Renal pelvis (tissue), 4 donors: ENCODE measurements around the gene PLTP. TPM values are rescaled to one million over a fixed set of nuclear protein-coding genes. Genes with fewer than 3 reads are reported as not detected.
"Not testable (repeated sequence)": the region's sequence is repeated elsewhere in the genome, so short reads cannot be mapped to it uniquely, and the experiment has no call there.

Source experiments
- DNase-seq: peaks from one replicate; pipeline ENCODE4 v3.0.0-alpha.2; 2013
- polyA plus RNA-seq, 3 donors: library from polyadenylated mRNA; unstranded; fragments of 120-200 nt; gene quantifications; one replicate each; pipeline ENCODE4 v1.2.1, GENCODE V29; 2013; ENCODE audit not compliant: insufficient read length in 3 of 3

PLTP gene
- polyA plus RNA-seq, 3 donors = 140 to 161 (median 155) TPM

DNA sequence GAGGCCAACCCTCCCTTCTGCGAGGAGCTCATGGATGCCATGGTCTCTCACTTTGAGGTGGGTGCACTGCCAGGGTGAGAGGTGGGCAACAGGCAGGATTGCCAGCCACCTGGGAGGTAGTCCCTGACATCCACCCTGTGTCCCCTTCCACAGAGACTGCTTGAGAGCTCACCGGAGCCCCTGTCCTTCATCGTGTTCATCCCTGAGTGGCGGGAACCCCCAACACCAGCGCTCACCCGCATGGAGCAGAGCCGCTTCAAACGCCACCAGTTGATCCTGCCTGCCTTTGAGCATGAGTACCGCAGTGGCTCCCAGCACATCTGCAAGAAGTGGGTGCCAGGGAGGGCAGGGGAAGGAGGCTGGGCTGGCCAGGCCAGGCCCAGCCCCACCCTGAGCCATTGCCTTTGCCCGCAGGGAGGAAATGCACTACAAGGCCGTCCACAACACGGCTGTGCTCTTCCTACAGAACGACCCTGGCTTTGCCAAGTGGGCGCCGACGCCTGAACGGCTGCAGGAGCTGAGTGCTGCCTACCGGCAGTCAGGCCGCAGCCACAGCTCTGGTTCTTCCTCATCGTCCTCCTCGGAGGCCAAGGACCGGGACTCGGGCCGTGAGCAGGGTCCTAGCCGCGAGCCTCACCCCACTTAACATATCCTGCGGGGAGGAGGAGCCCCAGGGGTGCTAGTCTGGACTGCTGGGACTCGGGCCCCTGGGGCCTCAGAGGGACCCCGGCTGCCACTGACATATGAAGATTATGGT is 35.3 kb upstream of the PLTP start:
- DNase-seq = no peak

- no peak for DNase-seq
These were observed 34.4 kb upstream of the PLTP start for GRCh38 chr20:45946149-45946970.

DNA sequence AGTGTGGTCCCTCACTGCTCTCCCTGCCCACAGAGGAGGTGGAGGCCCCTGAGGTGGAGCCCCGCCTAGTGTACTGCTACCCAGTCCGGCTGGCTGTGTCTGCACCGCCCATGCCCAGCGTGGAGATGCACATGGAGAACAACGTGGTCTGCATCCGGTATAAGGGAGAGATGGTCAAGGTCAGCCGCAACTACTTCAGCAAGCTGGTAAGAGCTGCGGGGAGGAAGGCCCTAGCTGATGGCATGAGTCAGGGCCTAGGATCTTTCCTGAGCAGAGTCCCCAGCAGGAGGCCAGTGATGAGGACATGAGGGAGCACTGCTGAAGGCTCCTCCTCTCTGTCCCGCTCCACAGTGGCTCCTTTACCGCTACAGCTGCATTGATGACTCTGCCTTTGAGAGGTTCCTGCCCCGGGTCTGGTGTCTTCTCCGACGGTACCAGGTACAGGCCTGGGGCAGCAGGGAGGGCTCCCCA is 33.8 kb upstream of the PLTP start:
- no peak for DNase-seq

DNA sequence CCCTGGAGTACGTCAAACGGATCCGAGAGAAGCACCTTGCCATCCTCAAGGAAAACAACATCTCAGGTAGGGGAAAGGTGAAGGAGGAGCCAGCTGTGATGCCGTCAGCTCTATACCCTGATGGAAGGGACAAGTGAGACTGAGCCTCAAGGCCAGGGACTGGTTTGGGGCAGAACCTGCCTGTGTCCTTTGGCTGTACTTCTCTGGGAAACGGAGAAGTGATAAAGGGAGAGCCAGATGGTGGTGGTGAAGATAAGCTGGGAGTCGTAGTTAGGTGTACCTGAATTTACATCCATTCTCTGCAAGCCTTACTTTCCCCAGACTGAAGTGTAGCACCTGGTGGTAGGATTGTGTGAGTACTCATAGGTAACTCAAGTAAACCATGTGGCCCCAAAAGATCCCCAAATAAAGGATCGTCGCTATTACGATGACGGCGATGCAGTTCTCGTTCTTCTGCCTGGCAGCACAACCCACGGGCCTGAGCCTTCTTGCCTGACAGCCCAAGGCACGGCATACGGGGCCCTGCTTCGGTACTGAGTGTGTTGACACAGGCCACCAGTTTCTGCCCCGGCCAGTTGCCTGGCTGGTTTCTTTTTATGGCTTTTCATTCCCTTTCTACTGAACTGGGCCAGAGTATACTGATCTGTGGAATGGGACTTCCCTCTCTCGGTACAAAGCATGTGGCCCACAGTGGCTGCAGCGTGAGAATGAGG is 33.2 kb upstream of the PLTP start:
- DNase-seq = no peak

DNA sequence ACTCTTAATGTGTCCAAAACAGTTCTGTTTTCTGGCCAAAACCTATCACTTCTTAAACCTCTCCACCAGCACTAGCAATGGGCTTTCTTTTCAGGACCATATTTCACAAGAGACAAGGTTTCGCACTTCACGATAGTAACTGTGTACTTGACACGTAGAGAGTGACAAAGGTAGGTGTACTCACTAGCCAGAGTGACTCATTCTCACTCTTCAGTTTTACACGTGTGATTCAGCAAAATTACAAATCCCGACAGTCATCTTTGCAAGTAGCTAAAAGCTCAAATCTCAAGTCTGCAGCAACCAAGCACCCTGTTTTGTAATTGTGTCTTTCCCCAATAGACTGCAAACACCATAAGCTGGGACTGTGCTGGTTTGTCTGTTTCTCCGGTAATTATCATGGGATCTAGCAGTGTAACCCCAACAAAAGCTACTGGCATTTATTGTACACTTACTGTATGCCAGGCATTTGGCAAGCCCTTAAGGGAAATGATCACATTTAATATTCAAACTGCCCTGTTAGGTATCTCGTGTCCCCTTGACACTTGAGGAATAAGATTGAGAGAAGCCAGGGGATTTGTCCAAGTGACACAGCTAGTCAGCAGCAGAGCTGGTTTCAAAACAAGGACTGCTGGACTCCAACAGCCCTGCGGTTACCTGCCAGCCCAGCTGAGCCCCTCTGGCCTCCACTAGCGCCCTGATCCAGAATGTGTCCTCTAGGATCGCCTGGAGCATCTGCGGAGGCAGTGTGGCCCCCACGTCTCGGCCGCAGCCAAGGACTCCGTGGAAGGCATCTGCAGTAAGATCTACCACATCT is 32.4 kb upstream of the PLTP start:
- no peak for DNase-seq

- no peak for DNase-seq
These were observed 31.7 kb upstream of the PLTP start for GRCh38 chr20:45943613-45944012.

- no peak for DNase-seq
These were observed 28.5 kb upstream of the PLTP start for GRCh38 chr20:45940469-45940868.

- no peak for DNase-seq
These were observed 28.1 kb upstream of the PLTP start for GRCh38 chr20:45940053-45940452.

GRCh38 chr20:45938727-45939438 is 26.9 kb upstream of the PLTP start:
- no peak for DNase-seq

DNA sequence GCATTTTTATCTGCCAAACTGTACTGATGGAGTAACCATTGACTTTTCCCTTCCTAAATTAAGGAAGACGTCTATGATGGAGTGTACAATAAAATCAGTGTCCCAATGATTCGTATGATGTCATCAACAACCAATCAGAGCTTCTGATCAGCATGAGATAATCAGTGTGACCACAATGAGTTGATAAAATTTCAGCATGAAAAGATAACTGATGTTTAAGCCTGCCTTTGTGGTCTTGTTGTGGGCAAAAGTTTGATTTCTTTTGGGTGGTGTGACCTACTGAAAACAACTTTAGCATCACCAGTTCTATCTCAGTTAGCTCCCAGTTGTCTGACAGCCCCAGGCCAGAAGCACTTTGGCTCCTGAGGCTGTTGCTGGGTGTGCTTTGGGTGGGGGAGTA is 25.8 kb upstream of the PLTP start:
- DNase-seq = no peak

DNA sequence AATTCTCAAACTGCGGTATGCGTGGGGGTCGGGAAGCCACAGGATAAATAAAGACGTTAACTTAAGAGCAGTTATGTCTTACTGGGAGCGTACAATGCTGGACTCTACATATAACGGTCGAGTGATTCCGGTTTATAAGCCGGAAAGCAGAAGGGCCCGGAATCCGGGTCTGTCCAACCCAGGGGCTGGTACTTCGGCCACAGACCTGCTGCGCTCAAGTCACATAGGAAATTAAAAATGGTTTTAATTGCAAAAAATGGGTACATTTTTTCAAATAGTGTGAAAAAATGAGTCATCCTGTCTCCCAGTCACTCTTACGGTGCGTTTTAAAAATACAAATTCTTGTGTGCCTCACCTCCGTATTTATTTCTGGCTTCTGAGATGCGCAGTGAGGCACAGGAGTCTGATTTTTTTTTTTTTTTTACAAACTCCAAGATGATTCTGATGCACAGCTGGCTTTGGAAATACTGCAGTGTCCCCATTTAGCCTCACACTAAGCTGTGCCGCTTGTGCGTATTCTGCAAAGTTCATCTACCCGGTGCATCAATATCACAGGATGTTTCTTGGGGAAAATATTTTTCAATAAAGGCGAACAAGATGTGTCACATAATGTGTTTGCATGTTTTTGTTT is 23.6 kb upstream of the PLTP start:
- DNase-seq = no peak

- DNase-seq = peak; percentile 99
These were observed 22.8 kb upstream of the PLTP start, which contains the start of gene PCIF1 for GRCh38 chr20:45934586-45935415. TSS of gene PCIF1 (plus strand) at chr20:45934683. CDS start at chr20:45939000, 4,317 bp downstream.

- DNase-seq = peak; percentile 61
These were observed 22.2 kb upstream of the PLTP start for GRCh38 chr20:45934046-45934585.

DNA sequence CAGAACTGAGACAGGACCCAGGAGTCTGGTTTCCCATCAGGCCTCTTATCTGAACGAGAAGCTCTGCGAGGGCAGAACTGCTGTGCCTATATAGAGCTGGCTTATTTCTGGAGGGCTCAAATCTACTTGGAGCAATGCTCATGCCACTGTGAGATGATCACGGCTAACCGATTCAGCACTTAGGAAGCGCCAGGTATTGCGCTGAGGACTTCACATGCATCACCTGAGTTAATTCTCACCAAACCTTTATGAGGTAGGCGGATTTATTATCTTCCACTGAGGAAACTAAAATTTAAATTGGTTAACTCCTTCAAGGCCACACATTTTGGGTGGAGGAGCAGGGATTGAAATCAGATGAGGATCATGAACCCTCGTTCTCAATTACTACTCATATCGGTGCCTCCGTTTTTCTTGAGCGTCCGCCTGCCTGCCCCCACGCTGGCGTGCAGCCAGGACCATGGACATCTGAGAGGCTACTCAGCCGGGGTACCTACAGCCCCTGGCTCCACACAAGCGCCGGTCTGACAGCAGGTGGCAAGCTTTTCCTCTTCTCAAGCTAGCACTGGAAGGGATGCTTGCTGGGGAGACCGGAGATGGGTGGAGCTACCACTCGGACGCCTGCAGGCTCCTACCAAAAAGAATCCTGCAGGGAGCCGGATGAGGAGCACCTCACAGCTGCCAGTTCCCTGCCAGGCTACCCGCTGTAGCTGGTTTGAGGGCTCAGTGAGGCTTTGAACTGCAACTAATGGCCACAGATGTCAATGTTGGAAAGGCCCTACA is 21.5 kb upstream of the PLTP start:
- peak; percentile 77 for DNase-seq

- not testable (repeated sequence) for DNase-seq
These were observed 19.7 kb upstream of the PLTP start for GRCh38 chr20:45931680-45932079.

DNA sequence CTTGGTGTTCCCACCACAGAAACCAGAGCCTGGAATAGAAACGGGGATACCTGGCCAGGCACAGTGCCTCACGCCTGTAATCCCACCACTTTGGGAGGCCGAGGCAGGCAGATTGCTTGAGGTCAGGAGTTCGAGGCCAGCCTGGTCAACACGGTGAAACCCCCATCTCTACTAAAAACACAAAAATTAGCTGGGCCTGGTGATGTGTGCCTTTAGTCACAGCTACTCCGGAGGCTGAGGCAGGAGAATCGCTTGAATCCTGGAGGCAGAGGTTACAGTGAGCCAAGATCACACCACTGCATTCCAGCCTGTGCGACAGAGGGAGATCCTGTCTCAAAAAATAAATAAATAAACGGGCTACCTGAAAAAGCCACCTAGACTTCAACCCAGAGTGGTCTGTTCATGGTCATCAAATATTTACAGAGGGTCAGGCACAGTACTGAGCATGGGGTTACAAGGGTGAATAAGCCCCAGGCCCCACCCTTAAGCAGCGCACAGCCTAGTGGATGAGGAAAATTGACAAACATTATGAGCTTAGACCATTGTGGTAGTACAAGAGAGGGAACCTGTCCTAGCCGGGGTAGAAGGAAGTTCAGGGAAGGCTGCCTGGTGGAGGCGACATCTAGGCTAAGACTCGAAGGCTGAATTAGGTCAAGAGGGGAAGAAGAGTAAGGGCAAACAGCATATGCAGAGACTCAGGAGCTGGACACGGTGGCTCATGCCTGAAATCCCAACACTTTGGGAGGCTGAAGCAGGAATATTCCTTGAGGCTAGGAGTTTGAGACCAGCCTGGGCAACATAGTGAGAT is 15.3 kb upstream of the PLTP start:
- DNase-seq = no peak

- no peak for DNase-seq
These were observed 14.7 kb upstream of the PLTP start for GRCh38 chr20:45926731-45927070.
